BJ (cell line): ENCODE results near the gene TRAPPC12. TPM values are rescaled to one million over a fixed set of nuclear protein-coding genes. Genes with fewer than 3 reads are reported as not detected.
A peak's percentile ranks its signal among the peaks of the same experiment; 100 is the strongest.
"Not testable (repeated sequence)": the region's sequence is repeated elsewhere in the genome, so short reads cannot be mapped to it uniquely, and the experiment has no call there.

Experiments used
- CTCF ChIA-PET: fragments of 350-600 bp; formaldehyde crosslinking; extraction: SDS; loops from one replicate; lab custom pipeline; 2021; ENCODE audit warnings: antibody characterized with exemption, inconsistent platforms; lab: Yijun Ruan, JAX
- POLR2A ChIA-PET: fragments of 300-600 bp; sonication (Branson Sonifier 250); formaldehyde crosslinking; extraction: SDS; loops from one replicate; lab custom pipeline; 2021; ENCODE audit warnings: antibody characterized with exemption; lab: Charles Lee
- DNase-seq: peaks from one replicate; pipeline ENCODE4 v3.0.0-alpha.2; 2011; ENCODE audit warnings: low read depth
- H3K27me3 ChIP-seq: 2 replicates; pipeline ENCODE4 v1.6.0; 2011; ENCODE audit warnings: low read length; ENCODE audit not compliant: control insufficient read depth, insufficient read depth
- H3K36me3 ChIP-seq: 2 replicates; pipeline ENCODE4 v1.5.1; 2011; ENCODE audit warnings: low read length; ENCODE audit not compliant: control insufficient read depth, insufficient read depth
- H3K4me3 ChIP-seq: 2 replicates; pipeline ENCODE4 v1.5.1; 2011; ENCODE audit warnings: low read depth, mild to moderate bottlenecking, control low read depth, low read length
- CTCF ChIP-seq: IDR thresholded peaks from 2 replicates; pipeline ENCODE4 v1.5.1; 2011; ENCODE audit warnings: low read depth, mild to moderate bottlenecking, control low read depth, inconsistent platforms, low read length, moderate library complexity; ENCODE audit not compliant: insufficient read depth
- polyA plus RNA-seq: library from polyadenylated mRNA; depleted of rRNA; stranded (reverse); fragments of >200 nt; gene quantifications from 2 replicates; pipeline ENCODE4 v1.2.3, GENCODE V29; 2011

The TRAPPC12 gene
- polyA plus RNA-seq, 1 experiment, result 57.8 TPM

GRCh38 chr2:3513026-3513810, 133.7 kb downstream of the TRAPPC12 start:
- no peak for DNase-seq
- Histone ChIP-seq H3K27me3 (no peaks in the 10 kb centered on the region), H3K36me3 (peaks cover 7% of the 10 kb centered on the region), H3K4me3 (no peak overlapping the region)
- TF ChIP-seq CTCF, result no peak
- CTCF ChIA-PET, result no interaction called here
- POLR2A ChIA-PET, result no interaction called here

GRCh38 chr2:3515438-3515837, 135.9 kb downstream of the TRAPPC12 start:
- H3K27me3 ChIP-seq, H3K4me3 ChIP-seq, H3K36me3 ChIP-seq, DNase-seq, POLR2A ChIA-PET, CTCF ChIA-PET: not testable (repeated sequence)

- CTCF ChIA-PET, result interaction anchor here (0.6 to 1.3 kb wide), 3 partner anchors 10 to 207 kb away, joined by 3 to 4 read pairs (median 3); no protein-coding TSS in a partner anchor
- peaks cover 7% of the 10 kb centered on the region for H3K36me3 ChIP-seq
- no peaks in the 10 kb centered on the region for H3K27me3 ChIP-seq
- POLR2A ChIA-PET, result no interaction called here
- TF ChIP-seq CTCF, result no peak
- DNase-seq, result no peak
- H3K4me3 ChIP-seq, result no peak overlapping the region
Measured at GRCh38 chr2:3516831-3517230, 137.3 kb downstream of the TRAPPC12 start.

DNA sequence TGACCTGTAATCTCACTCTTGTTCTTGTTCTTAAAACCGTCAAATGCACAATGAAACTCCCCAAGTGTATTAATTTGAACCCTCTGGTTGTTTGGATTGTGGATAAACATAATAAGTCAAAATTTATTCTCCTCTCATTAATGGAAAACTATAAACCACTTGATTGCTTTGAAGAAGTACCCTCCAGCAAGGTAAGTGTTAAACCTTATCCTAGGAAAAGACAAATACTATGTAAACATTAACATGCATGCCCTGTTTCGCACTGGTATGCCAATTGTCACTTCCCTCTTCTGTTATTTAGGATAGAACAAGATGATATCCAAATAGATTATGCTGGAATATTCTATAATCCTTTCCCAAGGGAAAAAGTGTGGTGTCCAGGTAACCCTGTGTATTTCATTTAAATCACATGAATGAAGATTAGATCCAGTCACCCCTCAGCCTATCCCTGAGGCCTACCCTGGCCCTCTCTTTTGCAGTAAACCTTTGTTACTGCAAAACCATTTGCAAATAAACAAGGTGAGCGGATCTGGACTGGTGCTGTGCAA, 138.5 kb downstream of the TRAPPC12 start:
- ChIA-PET POLR2A (no interaction called here), CTCF (interaction anchor here (1.3 kb wide), 1 partner anchor 12 kb away, joined by 3 read pairs; no protein-coding TSS in a partner anchor)

GRCh38 chr2:3518496-3519254, 139.2 kb downstream of the TRAPPC12 start:
- Histone ChIP-seq H3K36me3 (no peaks in the 10 kb centered on the region), H3K27me3 (no peaks in the 10 kb centered on the region), H3K4me3 (peak overlapping the region; percentile 75)
- POLR2A ChIA-PET, result no interaction called here
- no peak for TF ChIP-seq CTCF
- CTCF ChIA-PET, result no interaction called here
- DNase-seq, result peak; percentile 91

More for the DNA sequence above, 138.5 kb downstream of the TRAPPC12 start:
- DNase-seq, result no peak
- no peak for TF ChIP-seq CTCF
- H3K4me3 ChIP-seq, result peak overlapping the region; percentile 67
- H3K36me3 ChIP-seq, result peaks cover 2% of the 10 kb centered on the region
- no peaks in the 10 kb centered on the region for H3K27me3 ChIP-seq
